ENCODE measurements around the gene OR2L8.
A peak's percentile ranks its signal among the peaks of the same experiment; 100 is the strongest.

The OR2L8 gene, protein sequence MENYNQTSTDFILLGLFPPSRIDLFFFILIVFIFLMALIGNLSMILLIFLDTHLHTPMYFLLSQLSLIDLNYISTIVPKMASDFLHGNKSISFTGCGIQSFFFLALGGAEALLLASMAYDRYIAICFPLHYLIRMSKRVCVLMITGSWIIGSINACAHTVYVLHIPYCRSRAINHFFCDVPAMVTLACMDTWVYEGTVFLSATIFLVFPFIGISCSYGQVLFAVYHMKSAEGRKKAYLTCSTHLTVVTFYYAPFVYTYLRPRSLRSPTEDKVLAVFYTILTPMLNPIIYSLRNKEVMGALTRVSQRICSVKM

DNA sequence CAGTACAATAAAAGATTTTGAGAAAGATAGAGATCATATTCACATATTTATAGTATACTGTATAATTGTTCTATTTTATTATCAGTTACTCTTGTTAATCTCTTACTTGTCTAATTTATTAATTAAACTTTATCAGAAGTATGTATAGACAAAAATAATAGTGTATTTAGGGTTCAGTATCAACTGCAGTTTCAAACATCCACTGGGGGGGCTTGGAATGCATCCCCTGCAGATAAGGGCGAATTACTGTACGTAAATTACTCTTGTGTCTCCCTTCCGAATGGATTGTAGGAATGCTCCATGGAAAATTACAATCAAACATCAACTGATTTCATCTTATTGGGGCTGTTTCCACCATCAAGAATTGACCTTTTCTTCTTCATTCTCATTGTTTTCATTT, at the start of gene OR2L8:
Gene OR2L8 (plus strand): TSS at position 301 of the 400 bp plus-strand sequence. CDS start 0 bp downstream, at position 301.
- DNase-seq (ENCODE audit: low spot score) = no peak

DNA sequence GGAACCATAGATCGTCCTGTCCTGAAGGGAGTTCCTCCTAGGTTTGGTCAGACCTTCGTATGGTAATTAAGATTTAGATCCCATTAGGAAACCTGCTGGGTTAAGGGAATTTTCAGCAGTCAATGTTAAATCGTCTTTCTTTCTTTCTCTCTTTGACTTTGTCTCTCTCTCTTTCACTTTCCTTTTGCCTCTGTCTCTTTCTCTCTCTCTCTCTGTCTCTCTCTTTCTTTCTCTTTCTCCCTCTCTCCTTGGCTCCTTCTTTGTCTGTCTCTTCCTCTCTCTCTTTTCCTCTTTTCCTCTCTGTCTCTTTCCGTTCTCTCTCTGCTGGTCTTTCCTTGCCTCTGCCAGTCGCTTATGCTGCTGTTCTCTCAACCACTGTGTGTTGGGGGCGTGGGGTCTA, 44.5 kb upstream of the OR2L8 start:
- DNase-seq (ENCODE audit: low spot score) = no peak

DNA sequence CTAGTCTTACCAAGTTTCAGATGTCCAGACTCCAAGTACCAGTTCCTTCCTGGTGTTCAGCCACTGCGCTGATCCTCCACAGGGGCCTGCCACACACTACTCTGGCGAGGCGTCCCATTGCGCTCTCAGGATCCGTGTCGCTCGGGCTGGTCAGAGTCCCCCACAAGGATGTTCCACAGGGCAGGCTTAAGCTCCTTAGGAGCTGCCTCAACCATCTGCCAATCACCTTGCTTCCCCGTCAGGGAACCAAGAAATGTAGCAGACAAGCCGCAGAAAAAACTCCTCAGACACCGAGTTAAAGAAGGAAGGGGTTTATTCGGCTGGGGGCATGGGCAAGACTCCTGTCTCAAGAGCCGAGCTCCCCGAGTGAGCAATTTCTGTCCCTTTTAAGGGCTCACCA, 43.5 kb upstream of the OR2L8 start:
- no peak for DNase-seq (ENCODE audit: low spot score)

- no peak for DNase-seq (ENCODE audit: low spot score)
Measured at GRCh38 chr1:247905910-247906503, 42.7 kb upstream of the OR2L8 start.

DNA sequence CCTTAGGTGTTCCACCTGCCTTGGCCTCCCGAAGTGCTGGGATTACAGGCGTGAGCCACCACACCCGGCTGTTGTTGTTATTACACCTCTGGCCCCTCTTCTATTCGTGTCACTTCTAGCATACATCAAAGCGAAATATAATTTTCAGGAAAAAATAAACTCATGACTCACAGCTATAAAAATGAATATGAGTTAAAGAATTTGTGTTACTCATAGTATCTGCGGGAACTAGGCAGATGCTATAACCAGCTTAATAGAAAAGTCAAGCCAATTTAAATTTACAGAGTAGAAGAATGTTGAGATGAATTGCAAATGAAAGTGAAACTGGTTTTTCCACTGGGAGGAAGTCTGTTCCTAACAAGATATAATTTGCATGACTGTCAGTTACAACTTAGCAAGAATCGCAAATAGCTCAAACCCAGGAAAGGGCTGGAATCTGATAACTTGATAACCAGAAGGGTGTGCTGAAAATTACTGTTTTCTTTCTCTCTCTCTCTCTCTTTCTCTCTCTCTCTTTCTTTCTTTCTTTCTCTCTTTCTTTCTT, 42.1 kb upstream of the OR2L8 start:
- peak; percentile 31 for DNase-seq (ENCODE audit: low spot score)

- no peak for DNase-seq (ENCODE audit: low spot score)
Measured at GRCh38 chr1:247908766-247909165, 39.9 kb upstream of the OR2L8 start.

GRCh38 chr1:247913786-247914185, 34.9 kb upstream of the OR2L8 start:
- no peak for DNase-seq (ENCODE audit: low spot score)

GRCh38 chr1:247914941-247915662, 33.6 kb upstream of the OR2L8 start:
- DNase-seq (ENCODE audit: low spot score) = no peak

- DNase-seq (ENCODE audit: low spot score) = no peak
Measured at GRCh38 chr1:247919952-247920351, 28.7 kb upstream of the OR2L8 start, which contains the start of gene OR2T8. Gene OR2T8, plus strand, starts transcription at chr1:247920252. Its CDS starts 766 bp downstream, at chr1:247921018.

- DNase-seq (ENCODE audit: low spot score) = no peak
Measured at GRCh38 chr1:247923941-247924340, 24.7 kb upstream of the OR2L8 start.

DNA sequence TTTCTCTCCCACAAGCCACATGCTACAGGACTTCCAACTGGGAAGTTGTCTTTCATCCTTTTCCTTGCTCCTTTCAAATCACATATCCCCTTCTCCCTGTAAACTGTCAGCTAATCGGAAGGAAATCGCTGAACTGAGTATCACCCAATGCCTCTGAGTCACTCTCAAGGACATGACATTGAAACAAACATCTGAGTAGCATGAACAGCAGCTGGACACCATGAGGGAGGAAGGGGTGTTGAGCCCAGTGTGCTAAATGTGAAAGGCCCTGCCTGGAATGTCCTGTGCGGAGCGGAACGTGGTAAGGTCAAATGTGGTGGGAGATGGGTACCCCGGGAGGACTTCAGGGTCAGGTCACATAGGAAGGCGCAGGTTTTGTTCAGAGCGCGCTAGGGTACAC, 23.8 kb upstream of the OR2L8 start, which contains the start of gene OR2AJ1:
Gene OR2AJ1 (plus strand): TSS at position 22 of the 400 bp plus-strand sequence. CDS start 8,880 bp downstream, outside the sequence.
- no peak for DNase-seq (ENCODE audit: low spot score)

GRCh38 chr1:247933989-247934388, 14.7 kb upstream of the OR2L8 start:
- no peak for DNase-seq (ENCODE audit: low spot score)

DNA sequence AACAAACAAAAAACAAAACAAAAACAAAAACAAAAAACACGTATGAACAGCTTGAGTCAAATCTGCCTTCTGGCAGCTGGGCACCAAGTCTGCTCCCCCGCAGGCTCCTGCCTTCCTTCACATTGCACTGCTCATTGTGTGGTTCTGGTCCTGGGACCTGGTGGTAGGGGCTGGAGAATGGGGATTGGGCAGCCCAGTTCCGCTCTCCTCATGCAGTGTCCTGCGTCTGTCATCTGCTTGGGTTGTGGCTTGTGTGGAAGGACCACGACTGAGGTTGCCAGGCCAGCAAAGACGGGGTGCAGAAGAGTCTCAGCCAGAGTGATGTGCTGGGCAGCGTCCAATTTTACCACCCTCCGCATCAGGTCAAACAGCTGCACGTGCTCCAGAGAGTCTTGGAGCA, 12.9 kb upstream of the OR2L8 start:
- DNase-seq (ENCODE audit: low spot score) = no peak

GRCh38 chr1:247936415-247936814, 12.2 kb upstream of the OR2L8 start:
- no peak for DNase-seq (ENCODE audit: low spot score)

DNA sequence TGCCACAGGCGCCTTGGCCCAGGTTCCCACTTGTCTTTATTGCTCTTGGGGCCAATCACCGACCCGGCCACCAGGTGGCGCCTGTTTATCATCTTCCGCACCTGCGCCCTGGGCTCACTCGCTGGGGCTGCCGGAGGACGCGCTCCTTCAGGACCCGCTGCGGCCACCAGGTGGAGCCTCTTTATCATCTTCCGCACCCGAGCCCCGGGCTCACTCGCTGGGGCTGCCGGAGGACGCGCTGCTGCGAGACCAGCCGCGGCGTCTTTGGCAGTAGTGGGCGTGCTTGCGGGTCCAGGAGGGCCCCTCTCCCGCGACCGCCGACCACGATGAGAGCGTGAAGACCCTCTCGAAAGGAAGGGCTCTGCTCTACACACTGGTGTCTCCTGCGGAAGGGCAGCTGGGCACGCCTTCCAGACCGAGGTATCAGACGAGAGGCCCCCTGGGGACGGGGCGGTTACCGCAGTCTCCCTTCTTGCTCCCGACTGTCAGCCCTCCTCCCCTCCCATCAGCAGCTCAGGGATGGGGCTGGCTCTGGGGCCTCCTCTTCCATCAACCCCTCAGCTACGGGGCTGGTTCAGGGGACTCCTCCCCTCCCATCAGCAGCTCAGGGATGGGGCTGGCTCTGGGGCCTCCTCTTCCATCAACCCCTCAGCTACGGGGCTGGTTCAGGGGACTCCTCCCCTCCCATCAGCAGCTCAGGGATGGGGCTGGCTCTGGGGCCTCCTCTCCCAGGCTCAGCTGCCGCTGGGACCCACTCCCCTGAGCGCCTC, 11.5 kb upstream of the OR2L8 start:
- peak; percentile 4 for DNase-seq (ENCODE audit: low spot score)

GRCh38 chr1:247942624-247943023, 6.0 kb upstream of the OR2L8 start:
- DNase-seq (ENCODE audit: low spot score) = no peak

DNA sequence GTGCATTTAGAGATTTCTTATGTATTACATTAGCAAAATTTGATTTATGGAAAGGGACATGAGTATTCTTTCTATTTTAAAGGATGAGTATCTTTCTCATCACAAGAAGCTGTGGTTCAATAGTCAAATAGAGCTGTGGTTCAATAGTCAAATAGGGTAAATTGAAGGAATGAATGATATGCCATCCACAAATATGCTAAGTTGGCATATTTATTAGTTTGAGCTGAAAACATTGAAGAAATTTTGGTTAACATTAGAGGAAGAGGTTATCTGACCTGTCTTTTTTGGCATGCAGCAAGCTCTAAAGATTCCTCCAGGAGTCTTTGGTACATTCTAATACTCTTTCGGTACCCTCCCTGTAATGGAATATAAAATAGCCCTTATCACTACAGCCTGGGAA, 4.8 kb downstream of the OR2L8 start:
- DNase-seq (ENCODE audit: low spot score) = no peak

GRCh38 chr1:247961791-247962190, 13.1 kb downstream of the OR2L8 start:
- DNase-seq (ENCODE audit: low spot score) = no peak

DNA sequence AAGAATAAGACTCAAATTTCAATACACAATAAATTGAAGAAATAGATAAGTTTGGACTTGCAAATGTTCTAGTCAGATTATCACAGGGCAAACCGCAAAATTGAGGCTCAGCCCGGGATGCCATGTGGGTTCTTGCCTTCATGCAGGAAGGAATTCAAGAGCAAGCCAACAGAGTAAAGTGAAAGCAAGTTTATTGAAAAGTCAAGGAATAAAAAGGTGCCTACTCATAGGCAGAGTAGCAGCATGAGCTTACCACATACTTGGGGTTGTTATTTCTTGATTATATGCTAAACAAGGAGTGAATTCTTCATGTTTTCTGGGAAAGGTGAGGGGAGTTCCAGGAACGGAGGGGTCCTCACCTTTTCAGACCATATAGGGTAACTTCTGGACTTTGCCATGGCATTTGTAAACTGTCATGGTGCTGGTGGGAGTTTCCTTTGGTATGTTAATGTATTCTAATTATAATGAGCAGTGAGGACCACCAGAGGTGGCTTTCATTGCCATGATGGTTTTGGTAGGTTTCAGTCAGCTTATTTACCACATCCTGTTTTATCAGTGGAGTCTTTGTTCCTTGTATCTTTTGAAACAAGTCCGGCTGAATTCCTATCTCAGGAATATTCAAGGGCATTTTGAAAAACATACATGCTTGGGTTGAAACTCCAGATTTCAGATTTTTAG, 14.4 kb downstream of the OR2L8 start:
- no peak for DNase-seq (ENCODE audit: low spot score)

DNA sequence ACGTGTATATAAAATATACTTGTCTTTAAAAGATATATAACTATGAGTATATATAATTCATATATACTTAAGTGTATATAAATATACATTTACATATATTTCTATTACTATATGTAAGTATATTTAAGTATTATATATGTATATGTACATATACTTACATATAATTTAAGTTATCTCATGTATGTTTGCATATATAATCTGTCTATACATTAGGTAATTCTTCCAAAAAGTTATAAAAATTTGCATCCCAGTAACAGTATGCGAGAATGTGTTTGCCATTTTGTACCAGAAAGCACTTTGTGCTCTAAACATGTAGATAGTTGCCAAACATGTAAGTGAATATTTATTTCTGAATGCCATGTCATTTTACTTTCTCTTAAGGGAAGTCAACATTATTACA, 16.3 kb downstream of the OR2L8 start, which contains the start of gene OR2AK2:
Gene OR2AK2 (plus strand): TSS at position 301 of the 400 bp plus-strand sequence. CDS start 144 bp downstream, outside the sequence.
- no peak for DNase-seq (ENCODE audit: low spot score)

- DNase-seq (ENCODE audit: low spot score) = no peak
Measured at GRCh38 chr1:247966532-247967204, 18.0 kb downstream of the OR2L8 start.

Data from AG08396 (cell line).